ENCODE data around the gene ESF1.
"Not testable (repeated sequence)": the region's sequence is repeated elsewhere in the genome, so short reads cannot be mapped to it uniquely, and the experiment has no call there.

Gene ESF1

GRCh38 chr20:13786143-13786828 lies 1.6 kb upstream of the ESF1 start:
- DNase-seq = peak; percentile 10

GRCh38 chr20:13784271-13784892 lies 337 bp downstream of the ESF1 start:
- DNase-seq = no peak

GRCh38 chr20:13783528-13783927 lies 1.2 kb downstream of the ESF1 start:
- peak; percentile 8 for DNase-seq

- no peak for DNase-seq
Measured at GRCh38 chr20:13778827-13779226, 5.9 kb downstream of the ESF1 start.

GRCh38 chr20:13777171-13777601 lies 7.5 kb downstream of the ESF1 start:
- DNase-seq = no peak

- no peak for DNase-seq
Measured at GRCh38 chr20:13775867-13776266, 8.9 kb downstream of the ESF1 start.

- DNase-seq = no peak
Measured at GRCh38 chr20:13772529-13772928, 12.2 kb downstream of the ESF1 start.

GRCh38 chr20:13771853-13772453 lies 12.8 kb downstream of the ESF1 start:
- DNase-seq = peak; percentile 77

GRCh38 chr20:13770141-13770540 lies 14.6 kb downstream of the ESF1 start:
- no peak for DNase-seq

- no peak for DNase-seq
Measured at GRCh38 chr20:13765868-13766416, 18.8 kb downstream of the ESF1 start.

GRCh38 chr20:13765299-13765698 lies 19.4 kb downstream of the ESF1 start:
- no peak for DNase-seq

GRCh38 chr20:13760451-13760946 lies 24.2 kb downstream of the ESF1 start:
- DNase-seq = not testable (repeated sequence)

- no peak for DNase-seq
Measured at GRCh38 chr20:13758884-13759283, 25.8 kb downstream of the ESF1 start.

GRCh38 chr20:13756551-13756950 lies 28.2 kb downstream of the ESF1 start:
- no peak for DNase-seq

- DNase-seq = no peak
Measured at GRCh38 chr20:13755809-13756208, 28.9 kb downstream of the ESF1 start.

- DNase-seq = no peak
Measured at GRCh38 chr20:13753436-13754036, 31.2 kb downstream of the ESF1 start.

- peak; percentile 25 for DNase-seq
Measured at GRCh38 chr20:13749811-13750210, 34.9 kb downstream of the ESF1 start.

- no peak for DNase-seq
Measured at GRCh38 chr20:13745784-13746183, 38.9 kb downstream of the ESF1 start.

GRCh38 chr20:13744352-13744751 lies 40.4 kb downstream of the ESF1 start:
- no peak for DNase-seq

- no peak for DNase-seq
Measured at GRCh38 chr20:13741879-13742278, 42.8 kb downstream of the ESF1 start.

GRCh38 chr20:13739731-13740649 lies 44.7 kb downstream of the ESF1 start:
- DNase-seq = peak; percentile 8

GRCh38 chr20:13738187-13738586 lies 46.5 kb downstream of the ESF1 start:
- DNase-seq = not testable (repeated sequence)

Measured in hematopoietic multipotent progenitor cell treated with erythropoietin and hydrocortisone succinate and interleukin-3 and kit ligand, for 4 days (in vitro differentiated cells).